GM18520 (cell line): ENCODE data around the gene CTTNBP2NL.
"Not testable (repeated sequence)": the region's sequence is repeated elsewhere in the genome, so short reads cannot be mapped to it uniquely, and the experiment has no call there.

Source experiments
- ATAC-seq: cut with Tn5 transposase; IDR thresholded peaks from one replicate; pipeline ENCODE4 v1.9.1; 2021; ENCODE audit not compliant: unreplicated experiment

Gene CTTNBP2NL

DNA sequence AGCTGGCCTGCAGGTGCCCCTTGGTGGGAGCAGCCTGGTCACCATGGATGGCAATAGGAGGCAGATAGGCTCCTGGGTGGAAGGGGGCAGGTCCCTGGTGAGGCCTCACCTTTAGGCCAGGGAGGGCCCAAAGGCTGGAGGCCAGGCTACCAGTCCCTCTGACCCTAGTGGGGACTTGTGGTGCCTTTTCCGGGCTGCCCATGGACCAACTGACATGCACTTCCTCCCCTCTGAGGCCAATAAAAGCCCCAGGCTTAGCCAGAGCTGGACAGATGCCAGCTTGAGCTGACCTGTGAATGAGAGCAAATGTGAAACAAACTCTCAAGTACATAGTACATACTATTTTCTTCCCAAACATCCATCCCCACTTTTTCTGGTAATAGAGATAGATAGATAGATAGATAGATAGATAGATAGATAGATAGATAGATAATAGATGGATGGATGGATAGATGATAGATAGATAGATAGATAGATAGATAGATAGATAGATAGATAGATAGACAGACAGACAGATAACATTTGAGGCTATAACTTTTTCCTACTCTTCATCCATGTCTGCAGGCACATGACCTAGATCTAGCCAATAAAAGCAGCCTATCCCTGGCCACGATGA is 9.2 kb upstream of the CTTNBP2NL start:
- no peak for ATAC-seq

DNA sequence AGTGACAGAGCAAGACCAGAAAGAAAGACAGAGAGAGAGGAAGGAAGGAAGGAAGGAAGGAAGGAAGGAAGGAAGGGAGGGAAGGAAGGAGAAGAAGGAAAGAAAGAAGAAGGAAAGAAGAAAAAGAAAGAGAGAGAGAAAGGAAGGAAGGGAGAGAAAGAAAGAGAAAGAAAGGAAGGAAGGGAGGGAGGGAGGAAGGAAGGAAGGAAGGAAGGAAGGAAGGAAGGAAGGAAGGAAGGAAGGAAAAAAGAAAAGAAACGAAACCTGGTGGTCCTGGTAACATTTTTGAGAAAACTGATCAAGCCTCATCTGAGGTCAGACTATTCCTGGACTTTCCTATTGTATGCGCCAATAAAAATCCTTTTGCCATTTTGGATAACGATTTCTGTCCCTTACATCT is 8.2 kb upstream of the CTTNBP2NL start:
- ATAC-seq = no peak

DNA sequence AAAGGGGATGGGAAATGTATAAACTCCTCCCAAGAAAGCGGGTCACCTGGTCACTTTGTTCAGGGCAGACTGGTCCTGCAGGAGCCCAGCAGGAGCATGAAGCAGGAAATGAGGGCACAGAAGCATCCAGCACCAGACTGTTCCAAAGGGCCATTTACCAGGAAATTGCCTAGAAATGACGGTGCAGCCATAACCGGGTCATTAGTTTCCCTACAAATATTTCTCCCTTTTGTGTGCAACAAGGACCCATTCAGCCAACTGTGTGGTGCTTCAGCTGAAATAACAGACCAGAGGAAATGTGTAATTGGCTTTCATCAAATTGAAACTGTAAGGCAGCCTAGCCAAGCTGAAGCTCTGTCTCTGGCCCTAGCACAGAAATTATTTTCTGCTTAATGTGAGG is 7.6 kb upstream of the CTTNBP2NL start:
- no peak for ATAC-seq

DNA sequence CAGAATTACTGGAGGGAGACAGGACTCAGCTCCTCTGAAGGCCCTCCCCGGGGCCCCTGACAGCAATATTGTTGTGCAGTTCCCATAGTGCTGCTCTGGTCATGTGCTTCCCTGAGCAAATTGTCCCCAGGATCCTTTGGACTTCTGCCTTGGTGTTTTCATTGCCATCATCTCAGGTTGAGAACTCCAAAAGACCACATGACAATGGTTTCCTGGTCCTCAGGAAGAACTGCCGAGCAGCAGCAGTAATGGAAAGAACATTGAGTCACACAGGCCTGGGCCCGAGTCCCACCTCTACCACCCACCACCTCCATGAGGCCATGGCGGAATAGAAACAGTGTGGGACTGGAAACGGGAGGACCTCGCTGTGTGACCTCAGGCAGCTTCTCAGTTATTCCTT is 6.3 kb upstream of the CTTNBP2NL start:
- ATAC-seq = no peak

DNA sequence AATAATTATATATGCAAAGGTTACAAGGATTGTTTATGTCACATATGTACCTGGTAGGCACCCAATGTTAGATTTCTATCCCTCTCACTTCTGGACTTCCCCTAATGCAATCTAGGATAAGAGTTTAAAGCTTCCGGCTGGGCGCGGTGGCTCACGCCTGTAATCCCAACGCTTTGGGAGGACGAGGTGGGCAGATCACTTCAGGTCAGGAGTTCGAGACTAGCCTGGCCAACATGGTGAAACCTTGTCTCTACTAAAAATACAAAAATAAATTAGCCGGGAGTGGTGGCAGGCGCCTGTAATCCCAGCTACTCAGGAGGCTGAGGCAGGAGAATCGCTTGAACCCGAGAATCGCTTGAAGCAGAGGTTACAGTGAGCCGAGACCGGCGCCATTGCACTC is 5.7 kb upstream of the CTTNBP2NL start:
- not testable (repeated sequence) for ATAC-seq

DNA sequence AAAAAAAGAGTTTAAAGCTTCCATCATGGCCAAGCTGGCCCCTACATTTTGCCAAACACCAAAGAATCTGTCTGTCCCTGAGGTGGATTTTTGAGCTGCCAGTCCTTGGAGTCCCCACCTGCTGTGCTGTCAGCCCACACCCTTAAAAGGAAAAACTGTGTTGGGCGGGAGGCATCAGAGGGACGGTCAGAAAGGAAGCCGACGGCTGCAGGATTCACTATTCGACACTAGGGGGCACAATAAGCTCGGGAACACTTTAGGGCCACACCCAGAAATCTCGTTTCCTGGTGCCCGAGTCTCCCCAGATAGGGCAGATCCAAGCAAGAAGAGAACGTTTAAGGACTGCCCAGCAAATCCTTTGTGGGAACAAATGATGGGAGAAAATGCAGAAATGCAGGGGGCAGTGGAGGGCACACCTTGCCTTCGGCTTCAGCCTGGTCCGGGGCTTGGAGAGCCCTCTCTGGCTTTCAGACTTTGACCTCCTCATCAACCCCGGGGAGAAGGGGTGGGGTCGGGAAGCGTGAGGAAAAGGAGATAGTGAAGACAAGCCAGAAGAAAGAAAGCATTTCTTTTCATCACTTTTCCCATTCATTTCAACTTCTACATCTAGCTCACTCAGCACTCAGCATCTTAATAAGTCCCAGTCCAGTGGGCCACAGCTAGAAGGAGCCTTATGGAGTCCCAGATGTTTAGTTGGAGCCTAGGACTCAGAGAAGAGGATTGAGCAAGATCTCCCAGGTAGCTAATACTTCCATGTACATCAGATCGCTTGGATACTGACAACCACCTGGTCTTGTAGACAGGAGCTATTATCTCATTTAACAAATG is 5.0 kb upstream of the CTTNBP2NL start:
- no peak for ATAC-seq

DNA sequence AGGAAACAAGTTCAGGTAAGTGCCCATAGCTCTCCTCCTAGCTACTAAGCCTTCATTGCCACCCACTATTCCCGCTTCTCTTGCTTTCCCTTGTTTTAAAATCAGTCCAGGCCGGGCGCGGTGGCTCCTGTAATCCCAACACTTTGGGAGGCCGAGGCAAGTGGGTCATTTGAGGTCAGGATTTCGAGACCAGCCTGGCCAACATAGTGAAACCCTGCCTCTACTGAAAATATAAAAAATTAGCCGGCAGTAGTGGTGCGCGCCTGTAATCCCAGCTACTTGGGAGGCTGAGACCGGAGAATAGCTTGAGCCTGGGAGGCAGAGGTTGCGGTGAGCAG is 4.4 kb upstream of the CTTNBP2NL start:
- ATAC-seq = no peak

DNA sequence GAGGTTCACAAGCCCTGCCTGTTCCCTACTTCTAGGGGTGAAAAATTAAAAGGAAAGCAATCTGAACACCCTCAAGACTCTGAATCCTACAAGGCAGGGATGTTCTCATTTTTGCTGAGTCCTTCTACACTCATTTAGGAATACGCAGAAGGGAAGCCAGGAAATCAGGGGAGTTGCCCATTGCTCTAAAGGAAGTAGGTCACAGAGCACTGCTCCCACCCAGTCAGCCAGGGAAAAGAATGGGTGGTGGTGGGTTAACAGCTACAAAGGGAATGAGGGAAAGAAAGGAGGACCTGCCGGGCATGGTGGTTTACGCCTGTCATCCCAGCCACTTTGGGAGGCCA is 2.4 kb upstream of the CTTNBP2NL start:
- ATAC-seq = no peak

DNA sequence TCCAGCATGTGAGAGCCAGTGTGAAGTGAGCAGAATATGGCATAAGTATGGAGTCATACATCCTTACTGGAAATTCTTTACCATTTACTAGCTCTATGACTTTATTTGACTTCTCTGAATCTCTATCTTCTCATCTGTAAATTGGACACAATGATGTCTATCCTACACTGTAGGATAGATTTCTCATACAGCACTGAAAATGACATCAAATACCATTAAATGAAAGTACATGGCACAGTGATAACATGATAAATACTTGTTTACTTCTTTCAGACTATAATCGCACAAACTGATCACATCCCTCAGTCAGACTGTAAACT is 1.3 kb upstream of the CTTNBP2NL start:
- ATAC-seq = no peak

DNA sequence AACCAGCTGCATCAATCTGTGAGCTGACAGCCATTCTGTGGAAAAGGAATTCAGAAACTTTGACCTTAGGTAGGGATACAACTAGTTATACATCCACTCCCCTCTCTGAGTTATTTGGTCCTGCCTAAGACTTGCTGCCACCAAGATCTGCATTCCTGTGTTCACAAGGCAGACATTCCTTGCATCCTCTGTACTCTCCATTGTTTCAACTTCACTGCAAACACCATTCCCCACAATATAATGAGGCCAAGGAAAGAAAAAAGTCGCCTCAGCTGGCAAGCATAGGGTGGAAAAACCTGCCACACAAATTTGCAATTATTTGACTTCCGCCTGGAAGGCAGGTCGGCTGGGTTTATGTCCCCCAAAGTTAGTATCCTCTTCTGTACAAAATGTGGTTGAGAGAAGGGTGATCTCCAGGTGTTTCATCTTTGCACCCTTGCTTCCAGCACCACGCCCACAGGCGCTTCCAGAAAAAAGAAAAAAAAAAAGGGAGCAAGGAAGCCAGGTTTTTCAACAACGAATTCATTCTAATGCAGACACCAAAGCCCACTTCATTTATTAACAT is 676 bp upstream of the CTTNBP2NL start:
- no peak for ATAC-seq

DNA sequence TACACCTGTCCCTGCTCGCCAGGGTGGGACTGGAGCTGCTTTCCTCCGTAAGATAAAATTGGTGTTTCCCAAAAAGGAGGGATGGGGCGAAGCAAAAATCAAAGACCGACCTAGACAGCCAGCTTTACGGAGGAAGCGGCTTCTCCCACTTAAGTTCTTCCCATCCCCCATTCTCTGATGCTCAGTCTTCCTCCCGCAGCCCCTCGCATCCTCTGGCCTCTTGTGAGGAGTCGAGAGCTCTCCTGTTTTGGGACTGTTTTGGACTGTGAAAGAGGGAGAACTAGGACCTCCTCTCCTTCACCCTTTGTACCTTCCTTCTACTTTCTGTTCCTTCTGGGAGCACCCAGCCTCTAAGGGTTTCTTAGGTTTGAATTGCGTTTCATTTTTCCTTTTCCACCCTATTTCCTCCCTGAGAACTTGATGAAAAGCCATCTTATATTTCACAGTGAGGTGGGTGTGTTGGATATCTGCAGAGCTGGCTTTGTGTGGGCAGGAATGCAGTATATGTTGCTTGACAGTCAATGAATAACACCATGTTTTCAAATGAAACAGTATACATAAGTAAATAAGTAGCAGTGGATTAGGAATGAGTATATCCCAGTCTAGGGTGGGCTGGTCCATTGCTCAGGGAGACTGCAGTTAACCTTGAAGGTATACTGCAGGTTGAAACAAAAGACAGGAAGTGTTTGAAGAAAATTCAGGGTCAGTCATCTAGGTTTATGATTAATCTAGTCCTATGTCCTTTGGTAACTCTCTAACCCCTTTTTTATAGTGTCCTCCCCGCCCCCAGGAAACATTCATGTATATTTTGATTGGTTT is 848 bp downstream of the CTTNBP2NL start:
- ATAC-seq = no peak

DNA sequence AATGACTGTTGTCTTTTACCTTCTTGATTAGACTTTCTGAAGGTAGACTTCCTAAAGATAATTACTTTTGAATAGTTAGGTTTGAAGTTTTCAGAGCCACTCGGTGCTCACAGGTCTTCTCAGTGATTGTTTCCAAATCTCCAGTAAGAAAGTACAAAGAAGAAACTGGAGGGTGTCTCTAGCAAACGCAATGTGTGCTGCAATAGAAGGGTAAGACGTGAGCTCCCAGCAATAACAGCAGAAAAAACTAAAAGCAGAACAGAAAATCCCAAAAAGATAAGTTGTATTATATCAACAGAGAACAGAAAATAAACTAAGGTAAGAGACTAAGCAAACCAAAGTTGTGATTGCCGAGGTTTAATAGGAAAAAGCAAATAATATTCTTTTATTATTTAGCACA is 1.8 kb downstream of the CTTNBP2NL start:
- ATAC-seq = no peak

DNA sequence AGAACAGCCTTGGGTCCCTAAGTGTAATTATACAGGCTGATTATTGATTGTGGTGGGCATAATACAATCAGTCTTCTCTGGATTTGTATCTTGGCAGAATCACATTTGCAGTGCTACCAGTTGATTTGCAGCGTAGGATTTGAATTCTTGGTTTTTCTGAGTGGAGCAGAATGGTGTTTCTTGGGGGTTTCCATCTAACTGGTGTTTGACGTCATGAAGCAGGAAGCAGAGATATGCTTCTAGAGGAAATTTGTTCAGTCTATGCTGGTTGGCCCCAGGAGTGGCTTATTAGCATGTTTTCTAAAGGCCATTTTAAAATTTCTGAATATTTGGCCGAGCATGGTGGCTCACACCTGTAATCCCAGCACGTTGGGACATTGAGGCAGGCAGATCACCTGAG is 3.4 kb downstream of the CTTNBP2NL start:
- no peak for ATAC-seq

DNA sequence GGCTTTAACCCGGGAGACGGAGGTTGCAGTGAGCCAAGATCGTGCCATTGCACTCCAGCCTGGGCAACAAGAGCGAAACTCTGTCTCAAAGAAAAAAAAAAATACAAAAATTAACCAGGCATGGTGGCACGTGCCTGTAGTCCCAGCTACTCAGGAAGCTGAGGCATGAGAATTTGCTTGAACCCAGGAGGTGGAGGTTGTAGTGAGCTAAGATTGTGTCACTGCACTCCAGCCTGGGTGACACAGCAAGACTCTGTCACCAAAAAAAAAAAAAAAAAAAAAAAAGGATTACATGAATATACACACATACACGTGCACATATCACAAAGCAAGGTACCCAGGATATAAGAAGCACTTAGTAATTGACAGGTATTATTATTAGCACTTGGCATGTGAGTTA is 4.7 kb downstream of the CTTNBP2NL start:
- not testable (repeated sequence) for ATAC-seq

DNA sequence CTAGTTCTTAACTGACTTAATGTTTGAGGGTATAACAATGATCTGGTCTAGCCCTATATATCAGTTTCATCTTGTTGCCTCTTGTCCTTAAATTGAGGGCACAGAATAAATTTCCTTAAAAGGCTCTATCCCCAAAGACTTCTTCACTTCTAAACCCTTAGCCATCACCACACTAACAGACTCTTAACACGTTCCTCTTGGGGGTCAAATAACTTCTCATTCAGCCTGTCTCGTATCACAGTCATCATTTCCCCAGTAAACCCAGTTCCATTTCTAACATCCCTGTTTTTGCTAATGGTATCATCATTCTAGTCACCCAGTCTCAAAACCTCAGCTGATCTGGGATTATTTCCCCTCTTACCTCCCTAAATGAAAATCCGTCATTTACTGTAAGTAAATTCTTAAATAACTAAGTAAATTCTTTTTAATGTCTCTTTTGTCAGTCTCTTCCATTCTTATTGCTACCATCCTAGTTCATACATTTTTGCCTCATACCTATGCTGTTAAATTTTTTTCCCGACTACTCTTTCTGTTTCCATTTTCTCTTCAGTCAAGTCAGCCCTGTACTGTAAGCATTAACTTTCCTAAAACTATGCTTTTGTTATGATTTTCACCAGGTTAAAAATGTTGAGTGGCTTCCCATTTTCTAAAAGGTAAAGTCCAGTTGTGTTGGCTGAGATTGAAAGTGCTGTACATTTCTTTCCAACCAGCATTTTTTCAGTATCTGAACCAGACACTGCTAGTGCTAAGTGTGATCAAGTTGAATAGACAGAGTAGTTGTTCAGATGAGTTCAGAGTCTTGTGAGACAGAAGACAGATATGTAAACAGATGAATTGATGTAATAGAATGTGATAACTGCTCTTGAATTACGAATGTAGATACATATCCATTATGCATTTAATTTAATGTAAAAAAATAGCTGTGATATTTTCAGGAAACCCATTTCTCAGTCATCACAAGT is 6.9 kb downstream of the CTTNBP2NL start:
- peak; percentile 49 for ATAC-seq

DNA sequence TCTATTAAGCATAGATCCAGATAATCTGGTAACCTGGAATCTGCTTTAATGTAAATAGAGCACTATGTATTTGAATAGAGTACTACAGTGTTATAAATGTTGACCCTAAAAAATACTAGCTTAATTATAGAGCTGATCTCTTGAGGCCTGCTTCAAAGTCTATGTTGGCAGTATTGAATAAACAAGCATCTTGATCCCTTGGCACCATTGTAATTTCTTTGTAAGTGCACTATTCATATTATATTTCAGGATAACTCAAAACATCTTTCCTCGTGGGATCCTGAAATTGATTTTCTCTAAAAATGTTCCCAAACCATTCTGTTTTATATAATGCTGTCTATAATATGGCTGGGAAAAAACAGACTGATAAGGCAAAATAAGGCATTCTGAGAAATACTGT is 10.8 kb downstream of the CTTNBP2NL start:
- ATAC-seq = no peak

DNA sequence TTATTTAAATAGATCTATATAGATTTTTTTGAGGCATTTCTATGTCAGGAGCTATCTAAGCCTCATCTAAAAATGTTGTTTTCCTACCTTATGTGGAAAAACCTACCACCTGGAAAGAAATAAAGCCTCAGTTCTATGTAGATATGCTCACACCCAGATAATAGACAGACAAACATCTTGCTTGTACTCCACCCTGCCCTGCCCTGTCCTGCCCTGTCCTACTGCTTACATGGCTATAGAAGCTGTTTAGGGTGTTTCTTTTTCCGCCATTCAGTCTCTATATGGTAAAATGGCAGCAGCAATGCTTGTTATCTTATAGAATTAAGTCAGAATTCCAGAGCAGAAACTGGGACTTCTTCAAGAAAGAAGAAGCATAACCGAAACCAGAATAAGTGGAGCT is 13.4 kb downstream of the CTTNBP2NL start:
- no peak for ATAC-seq

DNA sequence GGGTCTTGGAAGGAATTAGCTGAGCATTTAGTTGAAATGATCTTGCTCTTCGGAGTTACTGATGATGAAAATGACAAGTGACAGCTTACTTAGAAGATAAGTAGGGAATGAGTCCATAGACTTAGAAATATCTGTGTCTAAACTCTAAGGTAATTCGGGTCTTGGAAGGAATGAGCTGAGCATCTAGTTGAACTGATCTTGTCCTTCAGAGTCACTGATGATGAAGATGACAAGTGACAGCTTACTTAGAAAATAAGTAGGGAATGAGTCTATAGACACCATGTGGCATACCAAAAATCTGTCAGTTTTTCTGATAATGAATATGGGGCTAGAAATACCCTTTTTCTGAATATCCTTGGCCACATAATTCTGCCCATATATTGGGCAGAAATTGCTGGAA is 14.7 kb downstream of the CTTNBP2NL start:
- ATAC-seq = no peak

DNA sequence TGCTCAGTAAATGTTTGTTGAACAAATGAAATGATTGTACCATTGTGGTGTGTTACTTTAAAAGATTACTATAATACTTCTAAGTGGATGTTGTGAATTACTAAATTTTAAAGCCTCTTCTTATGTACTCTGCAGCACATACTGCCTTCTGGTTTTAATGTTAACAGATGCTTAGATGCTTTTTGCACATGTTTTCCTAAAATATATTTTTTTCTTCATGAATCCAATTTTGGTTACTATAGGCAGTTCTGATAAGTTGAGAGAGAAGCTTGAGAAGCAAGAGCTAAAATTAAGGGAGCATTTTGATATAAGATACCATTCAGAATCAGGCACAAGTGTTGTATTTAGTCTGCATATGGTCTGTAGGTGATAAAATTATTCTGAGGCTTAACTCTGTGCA is 21.3 kb downstream of the CTTNBP2NL start:
- no peak for ATAC-seq

DNA sequence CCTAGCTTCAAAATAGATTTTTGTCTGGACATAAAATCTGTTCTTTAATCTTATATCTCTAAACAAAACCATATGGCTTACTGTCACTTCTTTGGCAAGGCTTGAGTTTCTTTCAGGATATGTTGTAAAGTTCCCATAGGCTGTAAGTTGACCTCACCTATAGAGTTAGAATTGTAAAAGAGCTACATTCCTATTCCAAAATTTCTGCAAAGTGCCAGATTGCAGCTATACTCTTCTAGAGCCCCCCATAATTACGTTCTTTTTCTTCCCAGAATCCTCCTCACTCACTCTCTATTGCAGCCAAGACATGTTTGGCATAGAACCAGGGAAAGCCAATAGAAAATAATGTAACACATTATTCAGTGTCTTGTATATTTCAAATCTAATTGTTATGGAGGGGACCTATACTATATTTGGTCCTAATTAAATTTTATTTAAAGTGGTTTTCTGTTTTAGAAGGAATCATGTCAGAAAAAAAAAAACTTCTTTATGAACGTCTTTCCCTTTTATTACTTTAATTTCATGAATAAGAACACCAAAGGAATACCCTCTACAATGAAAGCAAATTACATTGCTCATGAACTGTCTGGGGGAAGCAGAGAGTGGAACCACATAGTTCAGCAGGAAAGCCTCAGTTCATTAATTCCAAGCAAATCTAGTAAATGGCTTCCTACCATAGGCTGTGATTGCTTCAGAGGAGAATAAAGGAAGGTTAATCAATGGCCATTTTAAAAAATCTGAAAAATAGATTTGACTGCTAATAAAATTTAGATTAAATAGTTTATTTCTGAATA is 22.3 kb downstream of the CTTNBP2NL start:
- ATAC-seq = no peak
